Activated CD4-positive, alpha-beta T cell treated with anti-CD3 and anti-CD28 coated beads, Interleukin-2, amount 50 U/mL, for 4 hours (primary cell): ENCODE results near the gene PGM2.

Experiments
- DNase-seq, 2 experiments: peaks; one replicate each; pipeline ENCODE4 v3.0.0-alpha.2; 2020

PGM2 gene

DNA sequence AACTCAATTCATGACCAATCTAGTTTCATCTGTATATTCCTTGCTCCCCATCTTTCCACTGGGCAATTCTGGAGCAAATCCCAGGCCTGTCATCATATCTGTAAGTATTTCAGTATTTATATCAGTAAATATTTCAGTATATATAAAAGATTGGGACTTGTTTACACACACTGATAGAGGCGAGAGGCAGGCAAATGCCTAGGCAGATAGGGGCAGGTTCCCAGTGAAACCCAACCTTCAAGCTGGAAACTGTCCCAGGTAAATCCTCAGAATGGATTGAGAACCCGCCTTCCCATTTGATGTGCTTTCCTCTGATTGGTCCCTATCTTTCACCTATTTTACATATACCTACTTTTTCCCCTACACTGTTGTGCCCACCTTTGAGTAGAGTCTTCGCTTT is 40.6 kb downstream of the PGM2 start:
- no peak for DNase-seq

- no peak for DNase-seq
Measured at GRCh38 chr4:37868238-37868637, 41.8 kb downstream of the PGM2 start.

- DNase-seq, result no peak
Measured at GRCh38 chr4:37872310-37872988, 46.0 kb downstream of the PGM2 start.

DNA sequence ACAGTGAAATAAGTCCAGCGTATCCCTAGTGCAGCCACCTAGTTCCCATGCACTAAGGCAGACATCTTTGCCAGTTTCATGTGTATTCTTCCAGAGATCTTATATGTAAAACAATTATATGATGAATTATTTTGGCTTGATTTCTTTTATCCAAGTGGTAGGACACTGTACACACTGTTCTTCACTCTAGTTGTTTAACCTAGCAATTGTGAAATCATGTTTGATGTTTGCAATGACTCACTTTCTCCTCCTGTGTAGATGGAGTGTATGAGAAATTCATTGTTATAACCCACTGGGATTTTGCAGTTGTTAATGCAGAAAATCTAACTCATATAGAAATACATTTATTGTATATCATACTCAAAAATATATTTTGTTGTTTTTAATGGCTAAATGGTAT is 46.9 kb downstream of the PGM2 start:
- no peak for DNase-seq

DNA sequence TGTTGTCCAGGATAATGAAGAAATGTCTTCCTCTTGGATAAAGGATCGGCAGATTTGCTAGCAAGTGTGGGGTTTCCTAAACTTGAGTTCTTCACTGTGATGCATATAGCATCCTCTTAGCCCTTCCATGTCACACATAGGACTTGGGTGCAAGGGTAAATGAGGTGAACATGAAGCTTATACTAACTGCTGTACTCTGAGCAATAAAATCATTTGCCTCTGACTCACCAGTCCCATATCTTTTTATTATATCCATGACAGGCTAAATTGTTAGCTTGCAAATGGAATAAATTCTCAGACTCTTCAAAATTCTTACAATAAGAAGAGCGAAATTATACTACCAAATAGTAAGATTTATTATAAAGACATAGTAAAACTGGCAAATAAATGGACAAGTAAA is 49.7 kb downstream of the PGM2 start:
- DNase-seq, result no peak

- no peak for DNase-seq
Measured at GRCh38 chr4:37879365-37879764, 52.9 kb downstream of the PGM2 start.

GRCh38 chr4:37881811-37882210 is 55.3 kb downstream of the PGM2 start:
- no peak for DNase-seq

DNA sequence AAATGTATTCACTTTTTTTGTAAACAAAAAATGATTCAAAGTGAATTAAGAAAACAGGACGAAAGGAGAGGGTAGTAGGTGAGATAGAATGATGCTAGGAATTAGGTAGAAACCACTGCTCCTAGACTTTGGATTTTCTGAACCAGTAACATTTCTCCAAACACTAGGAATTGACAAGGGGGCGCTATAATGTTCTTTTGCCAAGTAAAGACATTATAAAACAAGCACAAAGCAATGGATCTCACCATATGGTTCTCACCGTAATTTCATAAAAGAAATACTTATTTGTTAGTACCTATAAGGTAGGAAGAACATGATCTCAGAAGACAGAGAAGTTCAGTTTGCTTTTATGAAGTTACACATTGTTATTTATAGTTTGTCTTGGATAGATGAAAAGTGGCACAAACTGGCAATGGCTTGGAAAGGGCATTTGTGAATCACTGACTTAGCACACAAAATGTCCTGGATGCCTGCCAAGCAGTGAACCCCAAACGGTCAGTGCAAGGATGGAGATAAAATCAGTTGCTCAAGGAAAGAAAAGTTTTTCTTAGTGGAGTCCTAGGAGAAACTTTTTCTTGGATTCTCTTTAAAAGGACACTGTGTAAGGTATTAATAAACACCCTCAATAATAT is 56.3 kb downstream of the PGM2 start:
- no peak for DNase-seq

DNA sequence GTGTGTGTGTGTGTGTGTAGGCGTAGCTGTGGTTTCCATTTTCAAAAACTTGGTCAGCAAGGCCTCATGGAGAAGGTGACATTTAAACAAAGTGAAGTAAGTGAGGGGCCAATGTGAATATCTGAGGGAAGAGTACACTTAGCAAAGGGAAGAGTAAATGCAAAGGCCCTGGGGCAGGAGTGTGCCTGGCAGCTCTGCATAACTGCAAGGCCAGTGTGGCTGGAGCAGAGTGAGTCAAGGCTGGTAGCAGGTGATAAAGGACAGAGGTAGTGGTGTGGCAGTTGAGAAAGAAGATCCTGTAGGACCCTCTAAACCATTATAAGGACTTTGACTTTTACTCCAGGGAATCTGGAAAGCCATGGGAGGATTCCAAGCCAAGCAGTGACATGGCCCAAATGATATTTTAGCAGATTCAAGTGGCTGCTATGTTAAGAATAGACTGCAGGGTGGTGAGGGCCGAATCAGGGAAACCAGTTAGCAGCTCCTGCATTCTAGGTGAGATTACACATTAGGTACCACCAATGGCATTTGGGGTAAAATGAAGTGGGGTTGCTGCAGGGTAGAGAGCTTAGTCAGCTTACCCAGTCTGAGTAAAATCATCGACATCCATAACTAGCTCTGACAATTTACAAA is 58.5 kb downstream of the PGM2 start:
- no peak for DNase-seq

DNA sequence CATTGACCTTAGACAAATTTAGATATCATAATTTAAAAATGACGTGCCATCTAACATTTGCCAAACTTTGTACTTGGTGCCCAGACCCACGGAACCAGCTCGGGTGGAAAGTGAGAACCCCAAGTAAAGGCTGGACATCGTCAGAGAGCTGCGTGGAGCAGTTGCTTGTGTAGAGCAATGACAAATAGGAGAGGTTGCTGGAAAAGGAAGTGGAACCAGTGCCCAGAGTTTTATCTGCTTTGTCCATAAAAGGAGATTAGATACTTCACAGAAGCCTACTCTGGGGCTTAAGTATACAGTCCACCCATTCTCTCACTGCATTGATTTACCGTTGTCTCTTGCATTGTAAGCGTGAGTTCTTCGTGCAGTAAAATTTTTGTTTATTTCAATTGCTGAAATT is 59.0 kb downstream of the PGM2 start:
- no peak for DNase-seq

- DNase-seq, result peak; percentile 19 to 20
Measured at GRCh38 chr4:37889849-37890800, 63.6 kb downstream of the PGM2 start.

DNA sequence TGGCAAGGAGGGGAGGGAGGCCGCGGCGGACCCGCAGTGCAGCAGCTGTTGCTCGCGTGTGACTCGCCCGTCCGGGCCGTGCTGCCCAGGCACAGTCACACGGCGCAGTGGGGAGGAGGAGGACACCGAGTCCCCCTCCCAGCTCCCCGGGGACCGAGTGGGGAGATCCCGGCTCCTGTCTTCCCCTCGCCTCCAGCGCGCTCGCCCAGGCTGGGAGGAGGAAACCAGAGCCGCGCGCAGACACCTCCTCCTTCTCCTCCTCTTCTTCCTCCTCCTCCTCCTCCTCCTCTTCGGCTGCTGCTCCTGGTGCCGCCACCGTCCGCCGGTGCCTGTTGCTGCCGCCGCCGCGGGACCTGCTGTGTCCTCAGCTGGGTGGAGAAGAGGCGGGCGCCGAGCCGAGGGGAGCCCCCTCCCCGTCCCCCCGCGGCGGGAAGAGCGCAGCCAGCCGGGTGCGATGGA is 64.3 kb downstream of the PGM2 start, which contains the start of gene TBC1D1:
Gene TBC1D1, plus strand, starts transcription at position 284 of the 459 bp plus-strand sequence. CDS start 11,012 bp downstream, outside the sequence.
- DNase-seq, result peak; percentile 34 to 38

- peak; percentile 44 to 54 for DNase-seq
Measured at GRCh38 chr4:37891260-37892159, 65.0 kb downstream of the PGM2 start.

DNA sequence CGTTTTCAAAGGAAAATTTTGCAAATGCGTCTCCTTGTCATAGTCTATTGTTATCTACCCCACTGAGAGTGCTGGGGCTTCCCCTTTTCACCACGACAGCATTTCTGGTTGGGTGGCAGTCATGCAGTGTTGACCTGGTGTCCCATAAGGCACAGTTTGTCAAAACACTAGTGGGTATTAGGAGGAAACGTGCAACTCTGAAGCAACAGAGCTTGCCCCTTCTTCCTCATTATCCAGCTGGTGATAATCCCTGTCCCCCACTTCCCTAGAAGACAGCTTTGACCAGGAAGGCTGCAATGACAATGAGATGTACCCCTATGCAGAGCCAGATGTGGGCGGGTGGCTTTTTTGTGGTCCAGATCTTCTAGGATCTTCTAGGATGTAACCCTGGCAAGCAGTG is 66.2 kb downstream of the PGM2 start:
- peak; percentile 43 to 55 for DNase-seq

- no peak for DNase-seq
Measured at GRCh38 chr4:37893164-37893563, 66.7 kb downstream of the PGM2 start.

DNA sequence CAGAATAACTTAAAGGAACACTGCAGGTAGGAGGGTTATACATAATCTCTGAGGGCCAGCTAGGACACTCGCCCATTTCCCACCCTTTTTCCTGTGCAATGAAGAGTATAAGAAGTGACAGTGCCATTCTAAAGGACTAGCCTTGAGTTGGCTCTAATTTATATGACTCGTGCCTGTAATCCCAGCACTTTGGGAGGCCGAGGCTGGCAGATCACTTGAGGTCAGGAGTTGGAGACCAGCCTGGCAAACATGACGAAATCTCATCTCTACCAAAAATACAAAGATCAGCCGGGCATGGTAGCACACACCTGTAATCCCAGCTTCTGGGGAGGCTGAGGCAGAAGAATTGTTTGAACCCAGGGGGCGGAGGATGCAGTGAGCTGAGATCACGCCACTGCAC is 68.8 kb downstream of the PGM2 start:
- no peak for DNase-seq

DNA sequence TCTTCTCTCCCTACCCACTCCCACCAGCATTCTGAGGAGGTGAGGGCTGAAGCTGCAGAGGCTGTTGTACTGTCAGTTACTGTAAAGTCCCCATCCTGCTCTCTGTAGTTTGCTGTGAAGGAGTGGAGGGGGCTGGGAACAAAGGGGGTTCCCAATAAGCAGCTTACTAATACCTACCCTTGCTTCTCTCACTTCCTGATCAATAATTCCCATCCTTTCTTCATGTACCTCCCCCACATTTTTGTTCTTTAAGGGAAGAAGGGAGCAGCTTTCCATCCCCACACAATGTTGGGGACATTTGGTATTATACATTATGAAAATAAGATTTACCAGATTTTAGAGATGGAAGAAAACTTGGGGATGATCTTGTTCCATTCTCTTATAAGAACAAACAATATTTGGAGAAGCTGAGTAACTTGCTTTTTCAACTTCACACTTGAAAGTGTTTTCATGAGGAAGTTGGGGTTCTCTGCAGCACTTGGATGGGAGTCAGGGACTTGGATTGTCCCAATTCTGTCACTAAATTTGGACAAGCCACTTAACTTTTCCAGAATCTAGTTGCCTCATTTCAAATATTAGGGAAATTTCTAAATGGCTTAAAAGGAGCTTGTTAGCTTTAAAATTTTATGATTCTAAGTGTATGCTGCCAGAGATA is 69.8 kb downstream of the PGM2 start:
- DNase-seq, result no peak

DNA sequence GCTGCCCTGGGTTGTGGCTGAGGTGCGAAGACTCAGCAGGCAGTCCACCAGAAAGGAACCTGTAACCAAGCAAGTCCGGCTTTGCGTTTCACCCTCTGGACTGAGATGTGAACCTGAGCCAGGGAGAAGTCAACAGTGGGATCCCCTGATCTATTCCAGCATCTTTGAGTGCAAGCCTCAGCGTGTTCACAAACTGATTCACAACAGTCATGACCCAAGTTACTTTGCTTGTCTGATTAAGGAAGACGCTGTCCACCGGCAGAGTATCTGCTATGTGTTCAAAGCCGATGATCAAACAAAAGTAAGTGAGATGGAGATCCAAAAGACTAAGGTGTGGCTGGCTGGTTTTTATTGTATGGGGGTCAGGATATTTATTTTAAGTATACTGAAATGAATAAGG is 75.7 kb downstream of the PGM2 start:
- no peak for DNase-seq

GRCh38 chr4:37902738-37903693 is 76.5 kb downstream of the PGM2 start:
- DNase-seq, result no peak

- no peak for DNase-seq
Measured at GRCh38 chr4:37903901-37904300, 77.4 kb downstream of the PGM2 start.
